Measurements from ENCODE around the gene USP17L11. TPM values are rescaled to one million over a fixed set of nuclear protein-coding genes. Genes with fewer than 3 reads are reported as not detected.
"Not testable (repeated sequence)": the region's sequence is repeated elsewhere in the genome, so short reads cannot be mapped to it uniquely, and the experiment has no call there.

The USP17L11 gene, protein sequence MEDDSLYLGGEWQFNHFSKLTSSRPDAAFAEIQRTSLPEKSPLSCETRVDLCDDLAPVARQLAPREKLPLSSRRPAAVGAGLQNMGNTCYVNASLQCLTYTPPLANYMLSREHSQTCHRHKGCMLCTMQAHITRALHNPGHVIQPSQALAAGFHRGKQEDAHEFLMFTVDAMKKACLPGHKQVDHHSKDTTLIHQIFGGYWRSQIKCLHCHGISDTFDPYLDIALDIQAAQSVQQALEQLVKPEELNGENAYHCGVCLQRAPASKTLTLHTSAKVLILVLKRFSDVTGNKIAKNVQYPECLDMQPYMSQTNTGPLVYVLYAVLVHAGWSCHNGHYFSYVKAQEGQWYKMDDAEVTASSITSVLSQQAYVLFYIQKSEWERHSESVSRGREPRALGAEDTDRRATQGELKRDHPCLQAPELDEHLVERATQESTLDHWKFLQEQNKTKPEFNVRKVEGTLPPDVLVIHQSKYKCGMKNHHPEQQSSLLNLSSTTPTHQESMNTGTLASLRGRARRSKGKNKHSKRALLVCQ
- not detected for polyA plus RNA-seq (2013, experiment 1 of 4)
- polyA plus RNA-seq (2013, experiment 2 of 4): not detected
- not detected for polyA plus RNA-seq (2013, experiment 3 of 4)
- not detected for polyA plus RNA-seq (2013, experiment 4 of 4)

DNA sequence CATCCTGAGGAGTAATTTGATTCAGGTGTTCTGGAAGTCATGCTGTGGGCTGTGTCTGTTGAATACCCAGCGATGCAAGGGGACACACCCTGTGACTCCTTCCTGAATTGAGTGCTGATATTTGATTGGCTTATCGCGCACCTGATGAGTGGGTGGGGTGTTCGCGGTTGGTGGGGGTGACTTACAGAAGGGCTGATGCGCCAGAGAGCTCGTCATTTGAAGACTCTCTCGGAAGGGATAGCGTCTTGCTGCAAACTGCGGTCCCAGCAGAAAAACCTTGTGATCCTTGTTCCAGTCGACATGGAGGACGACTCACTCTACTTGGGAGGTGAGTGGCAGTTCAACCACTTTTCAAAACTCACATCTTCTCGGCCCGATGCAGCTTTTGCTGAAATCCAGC, at the start of gene USP17L11:
Gene USP17L11, plus strand, starts transcription at position 301 of the 400 bp plus-strand sequence. Its CDS starts 0 bp downstream, at position 301.
- not testable (repeated sequence) for H3K4me1 ChIP-seq (ENCODE audit: control insufficient read depth, insufficient read depth, low read length); H3K36me3 ChIP-seq (ENCODE audit: control insufficient read depth, insufficient read depth, low read length)
- WGBS, 2 experiments: no CpG with 5 or more reads among the region's 14 CpGs

DNA sequence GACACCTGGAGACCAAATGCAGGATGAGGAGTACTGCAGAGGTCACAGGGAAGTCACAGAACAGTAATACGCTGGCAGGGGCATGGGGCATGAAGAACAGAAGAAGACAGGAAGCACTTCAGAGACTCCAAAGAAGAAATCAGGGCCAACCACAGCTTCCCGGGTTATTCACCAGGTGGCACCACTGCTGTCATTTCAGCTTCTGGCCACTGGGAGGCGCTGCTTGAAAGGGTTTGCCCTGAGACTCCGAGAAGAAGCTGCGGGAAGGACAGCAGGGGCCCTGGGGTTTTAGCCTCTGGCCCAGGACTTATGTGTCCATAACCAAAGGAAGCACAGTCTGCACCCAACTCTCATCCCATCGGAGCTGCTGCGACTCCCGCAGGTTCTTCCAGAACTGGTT, 49.2 kb upstream of the USP17L11 start:
- not testable (repeated sequence) for H3K4me3 ChIP-seq (ENCODE audit: insufficient read depth, low read depth, low read length); H3K9me3 ChIP-seq (ENCODE audit: control insufficient read depth, low read length); H3K27ac ChIP-seq (ENCODE audit: insufficient read depth, low read depth, low read length, poor library complexity, severe bottlenecking); H3K4me1 ChIP-seq (ENCODE audit: control insufficient read depth, insufficient read depth, low read length); H3K27me3 ChIP-seq (ENCODE audit: control insufficient read depth, insufficient read depth, low read length, poor library complexity, severe bottlenecking); H3K36me3 ChIP-seq (ENCODE audit: control insufficient read depth, insufficient read depth, low read length)
- WGBS, 2 experiments: no CpG with 5 or more reads among the region's 8 CpGs

More for the DNA sequence above, at the start of gene USP17L11:
- not testable (repeated sequence) for H3K4me3 ChIP-seq (ENCODE audit: insufficient read depth, low read depth, low read length); H3K27me3 ChIP-seq (ENCODE audit: control insufficient read depth, insufficient read depth, low read length, poor library complexity, severe bottlenecking); H3K27ac ChIP-seq (ENCODE audit: insufficient read depth, low read depth, low read length, poor library complexity, severe bottlenecking); H3K9me3 ChIP-seq (ENCODE audit: control insufficient read depth, low read length)

- WGBS, 2 experiments: no CpG with 5 or more reads among the region's 11 CpGs
- not testable (repeated sequence) for H3K36me3 ChIP-seq (ENCODE audit: control insufficient read depth, insufficient read depth, low read length); H3K27me3 ChIP-seq (ENCODE audit: control insufficient read depth, insufficient read depth, low read length, poor library complexity, severe bottlenecking); H3K4me3 ChIP-seq (ENCODE audit: insufficient read depth, low read depth, low read length); H3K4me1 ChIP-seq (ENCODE audit: control insufficient read depth, insufficient read depth, low read length); H3K9me3 ChIP-seq (ENCODE audit: control insufficient read depth, low read length); H3K27ac ChIP-seq (ENCODE audit: insufficient read depth, low read depth, low read length, poor library complexity, severe bottlenecking)
Measured at GRCh38 chr4:9169791-9170459, 45.3 kb upstream of the USP17L11 start, which contains the start of gene FAM90A26. FAM90A26 (plus strand) TSS chr4:9170409; CDS start chr4:9173173, 2,764 bp downstream.

DNA sequence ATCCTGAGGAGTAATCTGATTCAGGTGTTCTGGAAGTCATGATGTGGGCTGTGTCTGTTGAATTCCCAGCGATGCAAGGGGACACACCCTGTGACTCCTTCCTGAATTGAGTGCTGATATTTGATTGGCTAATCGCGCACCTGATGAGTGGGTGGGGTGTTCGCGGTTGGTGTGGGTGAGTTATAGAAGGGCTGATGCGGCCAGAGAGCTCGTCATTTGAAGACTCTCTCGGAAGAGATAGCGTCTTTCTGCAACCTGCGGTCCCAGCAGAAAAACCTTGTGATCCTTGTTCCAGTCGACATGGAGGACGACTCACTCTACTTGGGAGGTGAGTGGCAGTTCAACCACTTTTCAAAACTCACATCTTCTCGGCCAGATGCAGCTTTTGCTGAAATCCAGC, 4.8 kb upstream of the USP17L11 start, which contains the start of gene USP17L10:
Gene USP17L10, plus strand, starts transcription at position 301 of the 400 bp plus-strand sequence. Its CDS starts 0 bp downstream, at position 301.
- H3K4me3 ChIP-seq (ENCODE audit: insufficient read depth, low read depth, low read length); H3K36me3 ChIP-seq (ENCODE audit: control insufficient read depth, insufficient read depth, low read length); H3K9me3 ChIP-seq (ENCODE audit: control insufficient read depth, low read length); H3K27ac ChIP-seq (ENCODE audit: insufficient read depth, low read depth, low read length, poor library complexity, severe bottlenecking); H3K27me3 ChIP-seq (ENCODE audit: control insufficient read depth, insufficient read depth, low read length, poor library complexity, severe bottlenecking); H3K4me1 ChIP-seq (ENCODE audit: control insufficient read depth, insufficient read depth, low read length): not testable (repeated sequence)
- WGBS, 2 experiments: no CpG with 5 or more reads among the region's 13 CpGs

GRCh38 chr4:9214701-9215100, 504 bp upstream of the USP17L11 start:
- H3K4me1 ChIP-seq (ENCODE audit: control insufficient read depth, insufficient read depth, low read length); H3K9me3 ChIP-seq (ENCODE audit: control insufficient read depth, low read length); H3K27ac ChIP-seq (ENCODE audit: insufficient read depth, low read depth, low read length, poor library complexity, severe bottlenecking); H3K27me3 ChIP-seq (ENCODE audit: control insufficient read depth, insufficient read depth, low read length, poor library complexity, severe bottlenecking); H3K4me3 ChIP-seq (ENCODE audit: insufficient read depth, low read depth, low read length); H3K36me3 ChIP-seq (ENCODE audit: control insufficient read depth, insufficient read depth, low read length): not testable (repeated sequence)
- WGBS, 2 experiments: 89 to 92% methylated on average over 8 of the region's 14 CpGs

DNA sequence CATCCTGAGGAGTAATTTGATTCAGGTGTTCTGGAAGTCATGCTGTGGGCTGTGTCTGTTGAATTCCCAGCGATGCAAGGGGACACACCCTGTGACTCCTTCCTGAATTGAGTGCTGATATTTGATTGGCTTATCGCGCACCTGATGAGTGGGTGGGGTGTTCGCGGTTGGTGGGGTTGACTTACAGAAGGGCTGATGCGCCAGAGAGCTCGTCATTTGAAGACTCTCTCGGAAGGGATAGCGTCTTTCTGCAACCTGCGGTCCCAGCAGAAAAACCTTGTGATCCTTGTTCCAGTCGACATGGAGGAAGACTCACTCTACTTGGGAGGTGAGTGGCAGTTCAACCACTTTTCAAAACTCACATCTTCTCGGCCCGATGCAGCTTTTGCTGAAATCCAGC, 4.6 kb downstream of the USP17L11 start, which contains the start of gene USP17L12:
Gene USP17L12, plus strand, starts transcription at position 301 of the 400 bp plus-strand sequence. Its CDS starts 0 bp downstream, at position 301.
- H3K36me3 ChIP-seq (ENCODE audit: control insufficient read depth, insufficient read depth, low read length); H3K27me3 ChIP-seq (ENCODE audit: control insufficient read depth, insufficient read depth, low read length, poor library complexity, severe bottlenecking); H3K4me3 ChIP-seq (ENCODE audit: insufficient read depth, low read depth, low read length); H3K4me1 ChIP-seq (ENCODE audit: control insufficient read depth, insufficient read depth, low read length); H3K27ac ChIP-seq (ENCODE audit: insufficient read depth, low read depth, low read length, poor library complexity, severe bottlenecking); H3K9me3 ChIP-seq (ENCODE audit: control insufficient read depth, low read length): not testable (repeated sequence)
- WGBS, 2 experiments: no CpG with 5 or more reads among the region's 13 CpGs

GRCh38 chr4:9224596-9224995, 9.4 kb downstream of the USP17L11 start, which contains the start of gene USP17L13:
USP17L13 (plus strand) TSS chr4:9224896; CDS start chr4:9224896, 0 bp downstream.
- H3K4me3 ChIP-seq (ENCODE audit: insufficient read depth, low read depth, low read length); H3K9me3 ChIP-seq (ENCODE audit: control insufficient read depth, low read length); H3K4me1 ChIP-seq (ENCODE audit: control insufficient read depth, insufficient read depth, low read length); H3K27ac ChIP-seq (ENCODE audit: insufficient read depth, low read depth, low read length, poor library complexity, severe bottlenecking); H3K36me3 ChIP-seq (ENCODE audit: control insufficient read depth, insufficient read depth, low read length); H3K27me3 ChIP-seq (ENCODE audit: control insufficient read depth, insufficient read depth, low read length, poor library complexity, severe bottlenecking): not testable (repeated sequence)
- no CpG with 5 or more reads among the region's 14 CpGs for WGBS, 2 experiments

DNA sequence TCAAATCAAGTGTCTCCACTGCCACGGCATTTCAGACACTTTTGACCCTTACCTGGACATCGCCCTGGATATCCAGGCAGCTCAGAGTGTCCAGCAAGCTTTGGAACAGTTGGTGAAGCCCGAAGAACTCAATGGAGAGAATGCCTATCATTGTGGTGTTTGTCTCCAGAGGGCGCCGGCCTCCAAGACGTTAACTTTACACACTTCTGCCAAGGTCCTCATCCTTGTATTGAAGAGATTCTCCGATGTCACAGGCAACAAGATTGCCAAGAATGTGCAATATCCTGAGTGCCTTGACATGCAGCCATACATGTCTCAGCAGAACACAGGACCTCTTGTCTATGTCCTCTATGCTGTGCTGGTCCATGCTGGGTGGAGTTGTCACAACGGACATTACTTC, 15.0 kb downstream of the USP17L11 start:
- not testable (repeated sequence) for H3K4me3 ChIP-seq (ENCODE audit: insufficient read depth, low read depth, low read length); H3K4me1 ChIP-seq (ENCODE audit: control insufficient read depth, insufficient read depth, low read length); H3K9me3 ChIP-seq (ENCODE audit: control insufficient read depth, low read length); H3K27me3 ChIP-seq (ENCODE audit: control insufficient read depth, insufficient read depth, low read length, poor library complexity, severe bottlenecking); H3K36me3 ChIP-seq (ENCODE audit: control insufficient read depth, insufficient read depth, low read length); H3K27ac ChIP-seq (ENCODE audit: insufficient read depth, low read depth, low read length, poor library complexity, severe bottlenecking)
- WGBS, 2 experiments: 88 to 92% methylated on average over 4 to 5 of the region's 8 CpGs

DNA sequence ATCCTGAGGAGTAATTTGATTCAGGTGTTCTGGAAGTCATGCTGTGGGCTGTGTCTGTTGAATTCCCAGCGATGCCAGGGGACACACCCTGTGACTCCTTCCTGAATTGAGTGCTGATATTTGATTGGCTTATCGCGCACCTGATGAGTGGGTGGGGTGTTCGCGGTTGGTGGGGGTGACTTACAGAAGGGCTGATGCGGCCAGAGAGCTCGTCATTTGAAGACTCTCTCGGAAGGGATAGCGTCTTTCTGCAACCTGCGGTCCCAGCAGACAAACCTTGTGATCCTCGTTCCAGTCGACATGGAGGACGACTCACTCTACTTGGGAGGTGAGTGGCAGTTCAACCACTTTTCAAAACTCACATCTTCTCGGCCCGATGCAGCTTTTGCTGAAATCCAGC, 18.9 kb downstream of the USP17L11 start, which contains the start of gene USP17L15:
Gene USP17L15, plus strand, starts transcription at position 301 of the 400 bp plus-strand sequence. Its CDS starts 0 bp downstream, at position 301.
- WGBS, 2 experiments: no CpG with 5 or more reads among the region's 15 CpGs
- H3K27me3 ChIP-seq (ENCODE audit: control insufficient read depth, insufficient read depth, low read length, poor library complexity, severe bottlenecking); H3K36me3 ChIP-seq (ENCODE audit: control insufficient read depth, insufficient read depth, low read length); H3K4me1 ChIP-seq (ENCODE audit: control insufficient read depth, insufficient read depth, low read length); H3K9me3 ChIP-seq (ENCODE audit: control insufficient read depth, low read length); H3K27ac ChIP-seq (ENCODE audit: insufficient read depth, low read depth, low read length, poor library complexity, severe bottlenecking); H3K4me3 ChIP-seq (ENCODE audit: insufficient read depth, low read depth, low read length): not testable (repeated sequence)

- not testable (repeated sequence) for H3K9me3 ChIP-seq (ENCODE audit: control insufficient read depth, low read length); H3K36me3 ChIP-seq (ENCODE audit: control insufficient read depth, insufficient read depth, low read length); H3K4me1 ChIP-seq (ENCODE audit: control insufficient read depth, insufficient read depth, low read length); H3K4me3 ChIP-seq (ENCODE audit: insufficient read depth, low read depth, low read length); H3K27me3 ChIP-seq (ENCODE audit: control insufficient read depth, insufficient read depth, low read length, poor library complexity, severe bottlenecking); H3K27ac ChIP-seq (ENCODE audit: insufficient read depth, low read depth, low read length, poor library complexity, severe bottlenecking)
- no CpG with 5 or more reads among the region's 12 CpGs for WGBS, 2 experiments
Measured at GRCh38 chr4:9238461-9238860, 23.3 kb downstream of the USP17L11 start.
